IMR-90 (cell line): ENCODE data around the gene NELL1. TPM values are rescaled to one million over a fixed set of nuclear protein-coding genes. Genes with fewer than 3 reads are reported as not detected.

Source experiments
- ATAC-seq: fragments of 200-7000 bp; cut with Tn5 transposase; 2 replicates; pipeline ENCODE4 v1.9.1; 2020; ENCODE audit warnings: low read depth, mild to moderate bottlenecking, moderate library complexity
- BruUV-seq: library from RNA; stranded (reverse); fragments of 400-500 nt; replicated peaks from 2 replicates; lab custom pipeline; 2021; lab: Mats Ljungman, UMichigan
- CTCF ChIA-PET: fragments of 300-600 bp; formaldehyde crosslinking; extraction: SDS; loops from one replicate; lab custom pipeline; 2021; ENCODE audit warnings: antibody characterized with exemption; lab: Yijun Ruan, JAX
- POLR2A ChIA-PET: fragments of 300-600 bp; sonication (Branson Sonifier 250); formaldehyde crosslinking; loops from one replicate; lab custom pipeline; 2022; ENCODE audit warnings: antibody characterized with exemption; ENCODE audit not compliant: unreplicated experiment; lab: Charles Lee
- DNase-seq: peaks from one replicate; pipeline ENCODE4 v3.0.0; 2013
- H2AFZ ChIP-seq: replicated peaks from 2 replicates; pipeline ENCODE3; 2013; ENCODE audit warnings: low read length, mild to moderate bottlenecking; ENCODE audit not compliant: poor library complexity
- H2AK5ac ChIP-seq: 2 replicates; pipeline ENCODE4 v1.6.1; 2013; ENCODE audit warnings: low read depth, low read length, inconsistent platforms
- H2AK9ac ChIP-seq: replicated peaks from 2 replicates; pipeline ENCODE3; 2013; ENCODE audit warnings: mild to moderate bottlenecking, low read depth, low read length, moderate library complexity; ENCODE audit not compliant: poor library complexity
- H2BK120ac ChIP-seq: 2 replicates; pipeline ENCODE4 v1.6.1; 2013; ENCODE audit warnings: low read depth, low read length, inconsistent platforms
- H2BK15ac ChIP-seq: 3 replicates; pipeline ENCODE4 v1.6.1; 2013; ENCODE audit warnings: low read depth, low read length, inconsistent platforms
- H2BK20ac ChIP-seq: 2 replicates; pipeline ENCODE4 v1.6.1; 2013; ENCODE audit warnings: low read depth, mild to moderate bottlenecking, inconsistent platforms, low read length, moderate library complexity
- H2BK5ac ChIP-seq: 2 replicates; pipeline ENCODE4 v1.6.1; 2013; ENCODE audit warnings: mild to moderate bottlenecking, low read depth, low read length, inconsistent platforms; ENCODE audit not compliant: poor library complexity, severe bottlenecking
- H3K14ac ChIP-seq: replicated peaks from 2 replicates; pipeline ENCODE4 v1.6.1; 2013; ENCODE audit warnings: low read depth, low read length, inconsistent platforms
- H3K18ac ChIP-seq: 2 replicates; pipeline ENCODE4 v1.6.1; 2013; ENCODE audit warnings: low read depth, low read length, control low read depth
- H3K23ac ChIP-seq: 2 replicates; pipeline ENCODE4 v1.6.1; 2013; ENCODE audit warnings: low read depth, low read length, inconsistent platforms
- H3K27ac ChIP-seq: 2 replicates; pipeline ENCODE4 v1.5.1; 2013; ENCODE audit warnings: mild to moderate bottlenecking, control low read depth, low read length; ENCODE audit not compliant: insufficient read depth
- H3K27me3 ChIP-seq: 2 replicates; pipeline ENCODE4 v1.6.1; 2013; ENCODE audit warnings: low read length; ENCODE audit not compliant: control insufficient read depth, insufficient read depth
- H3K36me3 ChIP-seq: 2 replicates; pipeline ENCODE4 v1.6.1; 2013; ENCODE audit warnings: low read length, mixed read lengths; ENCODE audit not compliant: control insufficient read depth, insufficient read depth
- H3K4ac ChIP-seq: 2 replicates; pipeline ENCODE4 v1.6.1; 2013; ENCODE audit warnings: low read depth, low read length, inconsistent platforms
- H3K4me1 ChIP-seq: 2 replicates; pipeline ENCODE4 v1.6.1; 2013; ENCODE audit warnings: low read length, mixed read lengths; ENCODE audit not compliant: control insufficient read depth, insufficient read depth
- H3K4me2 ChIP-seq: 2 replicates; pipeline ENCODE4 v1.6.1; 2013; ENCODE audit warnings: low read depth, mild to moderate bottlenecking, control low read depth, low read length, moderate library complexity
- H3K4me3 ChIP-seq: 2 replicates; pipeline ENCODE4 v1.5.1; 2013; ENCODE audit warnings: low read depth, mild to moderate bottlenecking, control low read depth, low read length, moderate library complexity; ENCODE audit not compliant: insufficient read depth
- H3K56ac ChIP-seq: 2 replicates; pipeline ENCODE4 v1.6.1; 2013; ENCODE audit warnings: low read length, inconsistent platforms; ENCODE audit not compliant: insufficient read depth; ENCODE audit errors: extremely low read depth
- H3K79me1 ChIP-seq, 2 experiments: 2 replicates each; pipeline ENCODE4 v1.6.1; 2013; ENCODE audit warnings: low read length in 2 of 2, inconsistent platforms in 1 of 2, low read depth in 1 of 2
- H3K9ac ChIP-seq: 2 replicates; pipeline ENCODE4 v1.6.1; 2013; ENCODE audit warnings: low read depth, low read length, control low read depth
- H3K9me1 ChIP-seq: 2 replicates; pipeline ENCODE4 v1.6.1; 2013; ENCODE audit warnings: low read length, inconsistent platforms; ENCODE audit not compliant: insufficient read depth
- H3K9me3 ChIP-seq: 2 replicates; pipeline ENCODE4 v1.6.1; 2013; ENCODE audit warnings: low read length; ENCODE audit not compliant: control insufficient read depth, insufficient read depth
- H4K20me1 ChIP-seq: 2 replicates; pipeline ENCODE4 v1.6.1; 2013; ENCODE audit warnings: low read length, inconsistent platforms; ENCODE audit not compliant: insufficient read depth
- H4K5ac ChIP-seq: 2 replicates; pipeline ENCODE4 v1.6.1; 2013; ENCODE audit warnings: mild to moderate bottlenecking, low read depth, low read length, control low read depth
- H4K8ac ChIP-seq, 2 experiments: 2 replicates each; pipeline ENCODE4 v1.6.1; 2013; ENCODE audit warnings: low read depth in 2 of 2, low read length in 2 of 2, control low read depth in 1 of 2, inconsistent platforms in 1 of 2
- H4K91ac ChIP-seq: 2 replicates; pipeline ENCODE4 v1.6.1; 2013; ENCODE audit warnings: low read depth, low read length, inconsistent platforms; ENCODE audit not compliant: insufficient read depth
- BHLHE40 ChIP-seq: fragments of 150-350 bp; IDR thresholded peaks from 2 replicates; pipeline ENCODE4 v1.6.1; 2016; ENCODE audit warnings: mild to moderate bottlenecking, low read depth, low read length
- CEBPB ChIP-seq: IDR thresholded peaks from 2 replicates; pipeline ENCODE4 v1.6.1; 2012; ENCODE audit warnings: low read depth, low read length, improper control_type of control experiment
- CHD1 ChIP-seq: IDR thresholded peaks from 2 replicates; pipeline ENCODE4 v1.6.1; 2012; ENCODE audit warnings: low read depth, low read length, improper control_type of control experiment
- CTCF ChIP-seq: conservative IDR thresholded peaks from 2 replicates; pipeline ENCODE4 v1.5.1; 2012; ENCODE audit warnings: mild to moderate bottlenecking, low read depth, low read length, improper control_type of control experiment
- FOS ChIP-seq: fragments of 150-350 bp; IDR thresholded peaks from 2 replicates; pipeline ENCODE4 v1.6.1; 2016; ENCODE audit warnings: low read depth, low read length
- MAFK ChIP-seq: IDR thresholded peaks from 2 replicates; pipeline ENCODE4 v1.6.1; 2012; ENCODE audit warnings: low read depth, low read length, improper control_type of control experiment
- MAZ ChIP-seq: IDR thresholded peaks from 2 replicates; pipeline ENCODE4 v1.6.1; 2012; ENCODE audit warnings: low read depth, mild to moderate bottlenecking, low read length, improper control_type of control experiment, moderate library complexity, borderline replicate concordance
- MXI1 ChIP-seq: IDR thresholded peaks from 2 replicates; pipeline ENCODE4 v1.6.1; 2012; ENCODE audit warnings: low read depth, mild to moderate bottlenecking, low read length, moderate library complexity, borderline replicate concordance
- NFE2L2 ChIP-seq: fragments of 150-350 bp; IDR thresholded peaks from 2 replicates; pipeline ENCODE4 v1.6.1; 2016; ENCODE audit warnings: low read depth, mild to moderate bottlenecking, low read length
- POLR2A ChIP-seq: IDR thresholded peaks from 2 replicates; pipeline ENCODE4 v1.6.1; 2012; ENCODE audit warnings: mild to moderate bottlenecking, low read depth, low read length
- RAD21 ChIP-seq: IDR thresholded peaks from 2 replicates; pipeline ENCODE4 v1.6.1; 2012; ENCODE audit warnings: low read length, improper control_type of control experiment
- RCOR1 ChIP-seq: IDR thresholded peaks from 2 replicates; pipeline ENCODE4 v1.6.1; 2012; ENCODE audit warnings: mild to moderate bottlenecking, low read length, improper control_type of control experiment; ENCODE audit not compliant: insufficient replicate concordance
- RFX5 ChIP-seq: IDR thresholded peaks from 2 replicates; pipeline ENCODE4 v1.8.0; 2012; ENCODE audit warnings: low read depth, mild to moderate bottlenecking, low read length, moderate library complexity
- SMC3 ChIP-seq: fragments of 150-350 bp; IDR thresholded peaks from 2 replicates; pipeline ENCODE4 v1.6.1; 2016; ENCODE audit warnings: low read depth, mild to moderate bottlenecking, antibody characterized with exemption, low read length, moderate library complexity
- USF2 ChIP-seq: fragments of 150-350 bp; IDR thresholded peaks from 2 replicates; pipeline ENCODE4 v1.6.1; 2017; ENCODE audit warnings: mild to moderate bottlenecking, antibody characterized with exemption, low read length, low read depth
- WGBS, 2 experiments: methylation state at CpG; one replicate each; pipeline versions ENCODE4 v1.1.5 to v1.1.7; 2013; ENCODE audit warnings: missing lambda C conversion rate in 2 of 2; ENCODE audit not compliant: insufficient read length in 1 of 2; ENCODE audit errors: extremely low coverage in 2 of 2; 5-methylcytosine and 5-hydroxymethylcytosine counted together
- dilution Hi-C: fragments of 300-500 bp; cut with HindIII; formaldehyde crosslinking; loops from one replicate; pipeline ENCODE4 v1.14.3; 2018; ENCODE audit warnings: low sequenced_read_pairs; ENCODE audit not compliant: unreplicated experiment
- in situ Hi-C: fragments of 300-500 bp; cut with MboI; formaldehyde crosslinking; loops from 3 replicates; pipeline ENCODE4 v1.14.3; 2019; ENCODE audit warnings: low sequenced_read_pairs, inconsistent platforms, mixed read lengths
- intact Hi-C: fragments of 100-400 bp; cut with micrococcal nuclease; formaldehyde crosslinking; loops from 2 replicates; pipeline ENCODE4 v1.10.0; 2022
- polyA plus RNA-seq, 3 experiments: library from polyadenylated mRNA; depleted of rRNA; stranded (reverse); fragments of >200 nt; gene quantifications; 2 replicates each; pipeline ENCODE4 v1.2.3, GENCODE V29; 2012; ENCODE audit warnings: low replicate concordance in 1 of 3
- total RNA-seq: library from RNA; depleted of rRNA; stranded (reverse); fragments of >200 nt; gene quantifications from 2 replicates; pipeline ENCODE4 v1.2.3, GENCODE V29; 2012
- TF ChIP-seq, protein P1 (sequence below): fragments of 150-350 bp; IDR thresholded peaks from 2 replicates; pipeline ENCODE4 v1.6.1; 2016; ENCODE audit warnings: low read depth, mild to moderate bottlenecking, low read length, moderate library complexity, borderline replicate concordance

Gene NELL1
- total and polyA plus RNA-seq, 2 of the 4 experiments (the other 2 are of a cell fraction): not detected

DNA sequence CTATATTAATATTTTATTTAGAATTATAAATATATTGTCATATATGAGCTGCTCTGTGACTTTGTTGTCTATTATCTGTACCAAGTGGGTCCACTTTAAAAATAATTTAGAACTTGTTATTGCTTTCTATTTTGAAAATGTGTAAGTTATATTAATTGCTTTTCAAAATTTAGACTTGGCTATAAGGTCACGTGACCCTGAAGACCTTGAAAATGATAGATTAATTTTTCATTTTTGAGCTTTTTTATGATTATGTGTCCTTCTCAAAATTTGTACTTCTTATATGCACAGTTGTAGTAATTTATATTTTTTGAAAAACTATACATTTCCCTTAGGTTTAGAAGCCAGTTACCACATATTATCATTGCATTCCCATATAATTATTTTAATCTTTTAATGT, 826.5 kb downstream of the NELL1 start:
- Histone ChIP-seq H3K27ac (no peak overlapping the region), H2AK9ac (no peak overlapping the region), H3K14ac (no peak overlapping the region), H4K91ac (no peak overlapping the region), H2AK5ac (no peak overlapping the region), H3K9me1 (no peaks in the 10 kb centered on the region), H4K20me1 (no peaks in the 10 kb centered on the region), H3K56ac (no peak overlapping the region), H3K4me2 (no peak overlapping the region), H4K5ac (no peak overlapping the region), H4K8ac (no peak overlapping the region), H2AFZ (no peak overlapping the region), H3K4ac (no peak overlapping the region), H2BK120ac (no peak overlapping the region), H3K4me3 (no peak overlapping the region), H2BK20ac (no peak overlapping the region), H3K36me3 (no peaks in the 10 kb centered on the region), H3K27me3 (no peaks in the 10 kb centered on the region), H3K9ac (no peak overlapping the region), H3K4me1 (no peaks in the 10 kb centered on the region), H3K9me3 (no peaks in the 10 kb centered on the region; the same call in 1 of the 2 replicates), H3K18ac (no peak overlapping the region), H3K23ac (no peak overlapping the region), H3K79me1 (no peaks in the 10 kb centered on the region), H2BK15ac (no peak overlapping the region), H2BK5ac (no peak overlapping the region)
- DNase-seq (no peak), ATAC-seq (no peak)
- in situ Hi-C loops: no loop called here
- BruUV-seq: no TSS peak
- no CpG with 5 or more reads among the region's 1 CpG for whole genome bisulfite sequencing, 2 experiments
- no peak for TF ChIP-seq CHD1
- no peak for TF ChIP-seq CTCF
- TF ChIP-seq RCOR1: no peak
- no peak for TF ChIP-seq MXI1
- TF ChIP-seq FOS: no peak
- TF ChIP-seq SMC3: no peak
- no peak for TF ChIP-seq MAFK
- TF ChIP-seq RAD21: no peak
- TF ChIP-seq NFE2L2: no peak
- TF ChIP-seq MAZ: no peak
- TF ChIP-seq BHLHE40: no peak
- no peak for TF ChIP-seq CEBPB
- no peak for TF ChIP-seq POLR2A
- TF ChIP-seq USF2: no peak
- TF ChIP-seq, protein P1, sequence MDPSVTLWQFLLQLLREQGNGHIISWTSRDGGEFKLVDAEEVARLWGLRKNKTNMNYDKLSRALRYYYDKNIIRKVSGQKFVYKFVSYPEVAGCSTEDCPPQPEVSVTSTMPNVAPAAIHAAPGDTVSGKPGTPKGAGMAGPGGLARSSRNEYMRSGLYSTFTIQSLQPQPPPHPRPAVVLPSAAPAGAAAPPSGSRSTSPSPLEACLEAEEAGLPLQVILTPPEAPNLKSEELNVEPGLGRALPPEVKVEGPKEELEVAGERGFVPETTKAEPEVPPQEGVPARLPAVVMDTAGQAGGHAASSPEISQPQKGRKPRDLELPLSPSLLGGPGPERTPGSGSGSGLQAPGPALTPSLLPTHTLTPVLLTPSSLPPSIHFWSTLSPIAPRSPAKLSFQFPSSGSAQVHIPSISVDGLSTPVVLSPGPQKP: no peak
- no peak for TF ChIP-seq RFX5
- POLR2A ChIA-PET: no interaction called here
- dilution Hi-C loops: no loop called here
- intact Hi-C loops: no loop called here
- CTCF ChIA-PET: no interaction called here
